ENCODE data around the gene CMBL.

The CMBL gene

DNA sequence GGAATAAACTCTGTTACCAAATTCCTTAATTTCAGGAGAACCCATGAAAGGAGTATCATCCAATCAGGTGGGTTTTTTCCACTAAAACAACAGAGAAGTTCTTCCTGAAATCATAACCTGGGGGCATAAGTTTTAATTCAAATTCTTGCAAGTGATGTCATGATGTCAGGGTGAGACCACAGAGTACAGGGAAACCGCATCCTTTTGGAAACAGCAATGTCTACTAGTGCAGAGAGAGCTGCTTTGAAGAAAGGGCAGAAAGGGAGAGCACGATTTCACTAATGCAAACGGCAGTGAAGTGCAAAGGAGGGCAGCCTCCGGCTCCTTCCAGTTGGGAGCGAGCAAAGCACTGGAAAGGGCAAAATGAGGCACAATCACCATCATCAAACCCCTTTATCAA is 20.6 kb upstream of the CMBL start:
- Histone ChIP-seq H3K9me3 (ENCODE audit: control extremely low read depth in 1 of 5, control insufficient read depth in 4 of 5, insufficient read depth in 2 of 5, low read depth in 1 of 5, low read length in 4 of 5) (no peaks in the 10 kb centered on the region), H3K27ac (ENCODE audit: insufficient read depth in 1 of 2, low read depth in 1 of 2, low read length in 2 of 2, poor library complexity in 1 of 2, severe bottlenecking in 2 of 2) (no peak overlapping the region), H3K27me3 (replicated peaks in 2 of 5; ENCODE audit: control insufficient read depth in 4 of 5, insufficient read depth in 5 of 5, low read length in 4 of 5) (peaks cover 0 to 25% (median 6%) of the 10 kb centered on the region in 5 experiments), H3K4me3 (ENCODE audit: control insufficient read depth in 1 of 7, extremely low read depth in 1 of 7, insufficient read depth in 4 of 7, low read depth in 2 of 7, low read length in 6 of 7) (no peak overlapping the region), H3K36me3 (ENCODE audit: control insufficient read depth in 4 of 4, insufficient read depth in 4 of 4, low read length in 3 of 4) (no peaks in the 10 kb centered on the region), H3K4me1 (ENCODE audit: control extremely low read depth in 1 of 4, control insufficient read depth in 4 of 4, insufficient read depth in 4 of 4, low read length in 3 of 4) (peaks cover 0 to 8% (median 6%) of the 10 kb centered on the region in 4 experiments)
- POLR2A ChIA-PET: no interaction called here
- 94% methylated on average over 3 of the region's 5 CpGs for WGBS (ENCODE audit: insufficient coverage)
- no peak for DNase-seq
- CTCF ChIA-PET: interaction anchor here (1.4 to 4.5 kb wide), 2 partner anchors 9 to 15 kb away, joined by 5 to 21 read pairs; no protein-coding TSS in a partner anchor

DNA sequence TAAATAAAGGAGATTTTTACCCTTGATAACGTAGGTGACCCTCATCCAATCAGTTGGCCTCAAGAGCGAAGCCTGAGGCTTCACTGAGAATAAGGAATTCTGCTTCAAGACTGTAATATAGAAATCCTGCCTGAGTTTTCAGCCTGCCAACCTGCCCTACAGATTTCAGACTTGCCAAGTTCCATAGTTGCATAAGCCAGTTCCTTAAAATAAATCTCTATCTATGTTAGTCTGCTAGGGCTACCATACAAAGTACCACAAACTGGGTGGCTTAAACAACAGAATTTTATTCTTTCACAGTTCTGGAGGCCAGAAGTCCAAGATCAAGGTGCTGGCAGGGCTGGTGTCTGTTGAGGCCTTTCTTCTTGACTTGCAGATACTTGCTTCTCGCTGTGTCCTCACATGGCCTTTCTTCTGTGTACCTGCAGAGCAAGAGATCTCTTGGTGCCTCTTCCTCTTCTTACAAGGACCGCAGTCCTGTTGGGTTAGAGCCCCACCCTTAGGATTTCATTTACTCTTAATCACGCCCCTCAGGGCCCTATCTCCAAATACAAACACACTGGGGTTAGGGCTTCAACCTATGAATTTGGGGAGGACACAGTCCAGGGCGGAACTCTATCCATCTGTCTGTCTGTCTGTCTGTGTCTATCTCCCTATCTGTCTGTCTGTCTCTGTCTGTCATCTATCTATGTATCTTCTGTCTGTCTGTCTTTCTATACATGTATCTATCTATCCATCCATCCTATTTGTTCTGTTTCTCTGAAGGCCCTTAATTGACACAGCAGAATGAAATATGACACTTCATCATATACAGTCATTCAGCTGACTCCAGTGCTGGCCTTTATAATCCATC is 17.0 kb upstream of the CMBL start:
- H3K9me3 ChIP-seq (ENCODE audit: control extremely low read depth in 1 of 5, control insufficient read depth in 4 of 5, insufficient read depth in 2 of 5, low read depth in 1 of 5, low read length in 4 of 5): no peaks in the 10 kb centered on the region

DNA sequence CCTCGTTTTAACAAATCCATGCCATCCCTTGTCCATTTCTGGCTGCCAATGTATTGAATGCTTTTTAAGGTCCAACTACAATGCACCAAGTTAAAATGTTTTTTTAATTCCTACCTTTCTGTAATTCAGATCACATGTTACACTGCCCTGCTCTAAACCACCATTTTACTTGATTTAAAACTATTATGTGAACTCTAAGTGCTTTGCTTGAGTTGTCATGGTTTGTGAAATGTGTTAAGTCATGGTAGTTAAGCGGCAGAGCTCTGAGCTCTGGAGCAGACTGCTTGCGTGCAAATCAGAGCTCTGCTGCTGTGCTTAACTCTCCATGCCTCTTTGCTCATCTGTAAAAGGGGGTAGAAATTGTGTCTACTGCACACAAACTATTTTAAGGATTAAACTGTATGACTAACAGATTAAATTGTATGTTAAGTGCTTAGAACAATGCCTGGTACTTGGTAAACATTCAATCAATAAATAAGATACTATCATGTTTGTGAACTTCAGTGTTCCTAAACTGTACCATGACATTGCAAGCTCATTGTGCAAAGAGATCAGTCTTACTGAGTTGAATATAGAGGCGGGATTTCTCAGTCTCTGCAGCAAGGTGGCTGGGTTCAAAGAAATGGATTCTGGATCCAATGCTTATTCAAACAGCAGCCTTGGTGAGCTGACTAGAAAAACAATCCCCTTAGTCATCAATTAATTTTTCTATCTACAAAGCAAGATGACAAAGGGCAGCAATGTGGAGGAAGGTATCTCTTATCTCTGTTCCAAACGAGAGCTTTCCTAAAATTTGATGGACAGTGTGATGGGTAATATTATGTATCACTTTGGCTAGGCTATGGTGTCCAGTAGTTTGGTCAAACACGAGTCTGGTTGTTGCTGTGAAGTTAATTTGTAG is 16.1 kb upstream of the CMBL start:
- peak in 2 of 3 donors; percentile 71 to 80 for DNase-seq
- ChIA-PET POLR2A (no interaction called here), CTCF (no interaction called here)
- peaks cover 0 to 2% (median 0%) of the 10 kb centered on the region in 4 experiments for H3K4me1 ChIP-seq (ENCODE audit: control extremely low read depth in 1 of 4, control insufficient read depth in 4 of 4, insufficient read depth in 4 of 4, low read length in 3 of 4)
- H3K4me3 ChIP-seq (ENCODE audit: control insufficient read depth in 1 of 7, extremely low read depth in 1 of 7, insufficient read depth in 4 of 7, low read depth in 2 of 7, low read length in 6 of 7): no peak overlapping the region
- WGBS (ENCODE audit: insufficient coverage): 69% methylated on average over 6 of the region's 6 CpGs
- no peaks in the 10 kb centered on the region for H3K27me3 ChIP-seq (replicated peaks in 2 of 5; ENCODE audit: control insufficient read depth in 4 of 5, insufficient read depth in 5 of 5, low read length in 4 of 5)
- no peak overlapping the region for H3K27ac ChIP-seq (ENCODE audit: insufficient read depth in 1 of 2, low read depth in 1 of 2, low read length in 2 of 2, poor library complexity in 1 of 2, severe bottlenecking in 2 of 2)
- H3K36me3 ChIP-seq (ENCODE audit: control insufficient read depth in 4 of 4, insufficient read depth in 4 of 4, low read length in 3 of 4): no peaks in the 10 kb centered on the region
- H3K9me3 ChIP-seq (ENCODE audit: control extremely low read depth in 1 of 5, control insufficient read depth in 4 of 5, insufficient read depth in 2 of 5, low read depth in 1 of 5, low read length in 4 of 5): no peaks in the 10 kb centered on the region

More for the DNA sequence above, 17.0 kb upstream of the CMBL start:
- Histone ChIP-seq H3K27ac (ENCODE audit: insufficient read depth in 1 of 2, low read depth in 1 of 2, low read length in 2 of 2, poor library complexity in 1 of 2, severe bottlenecking in 2 of 2) (no peak overlapping the region), H3K4me1 (ENCODE audit: control extremely low read depth in 1 of 4, control insufficient read depth in 4 of 4, insufficient read depth in 4 of 4, low read length in 3 of 4) (peaks cover 0 to 2% (median 0%) of the 10 kb centered on the region in 4 experiments), H3K27me3 (replicated peaks in 2 of 5; ENCODE audit: control insufficient read depth in 4 of 5, insufficient read depth in 5 of 5, low read length in 4 of 5) (no peaks in the 10 kb centered on the region), H3K36me3 (ENCODE audit: control insufficient read depth in 4 of 4, insufficient read depth in 4 of 4, low read length in 3 of 4) (no peaks in the 10 kb centered on the region), H3K4me3 (ENCODE audit: control insufficient read depth in 1 of 7, extremely low read depth in 1 of 7, insufficient read depth in 4 of 7, low read depth in 2 of 7, low read length in 6 of 7) (no peak overlapping the region)
- CTCF ChIA-PET: interaction anchor here (1.5 to 1.6 kb wide), 2 partner anchors 13 to 41 kb away, joined by 4 to 5 read pairs; no protein-coding TSS in a partner anchor
- POLR2A ChIA-PET: no interaction called here
- WGBS (ENCODE audit: insufficient coverage): 93% methylated on average over 5 of the region's 6 CpGs
- DNase-seq: no peak

DNA sequence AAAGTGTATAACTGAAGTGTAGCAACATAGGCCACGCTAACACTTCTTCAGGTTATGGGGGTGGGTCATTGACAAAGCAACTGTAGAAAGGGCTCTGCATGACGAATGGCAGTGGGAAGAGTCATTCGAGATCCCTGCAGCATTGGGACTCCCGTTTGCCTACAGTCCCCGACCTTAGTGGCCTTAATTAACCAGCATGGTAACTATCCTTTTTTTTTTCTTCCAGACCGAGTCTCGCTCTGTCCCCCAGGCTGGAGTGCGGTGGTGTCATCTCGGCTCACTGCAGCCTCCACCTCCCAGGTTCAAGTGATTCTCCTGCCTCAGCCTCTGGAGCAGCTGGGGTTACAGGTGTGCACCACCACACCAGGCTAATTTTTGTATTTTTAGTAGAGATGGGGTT is 14.2 kb upstream of the CMBL start:
- Histone ChIP-seq H3K36me3 (ENCODE audit: control insufficient read depth in 4 of 4, insufficient read depth in 4 of 4, low read length in 3 of 4) (no peaks in the 10 kb centered on the region), H3K4me1 (ENCODE audit: control extremely low read depth in 1 of 4, control insufficient read depth in 4 of 4, insufficient read depth in 4 of 4, low read length in 3 of 4) (peaks cover 0 to 2% (median 0%) of the 10 kb centered on the region in 4 experiments), H3K27ac (ENCODE audit: insufficient read depth in 1 of 2, low read depth in 1 of 2, low read length in 2 of 2, poor library complexity in 1 of 2, severe bottlenecking in 2 of 2) (no peak overlapping the region), H3K27me3 (replicated peaks in 2 of 5; ENCODE audit: control insufficient read depth in 4 of 5, insufficient read depth in 5 of 5, low read length in 4 of 5) (no peaks in the 10 kb centered on the region), H3K4me3 (ENCODE audit: control insufficient read depth in 1 of 7, extremely low read depth in 1 of 7, insufficient read depth in 4 of 7, low read depth in 2 of 7, low read length in 6 of 7) (no peak overlapping the region), H3K9me3 (ENCODE audit: control extremely low read depth in 1 of 5, control insufficient read depth in 4 of 5, insufficient read depth in 2 of 5, low read depth in 1 of 5, low read length in 4 of 5) (no peaks in the 10 kb centered on the region)
- CTCF ChIA-PET: no interaction called here
- no peak for DNase-seq
- 89% methylated on average over 9 of the region's 9 CpGs for WGBS (ENCODE audit: insufficient coverage)
- POLR2A ChIA-PET: no interaction called here

DNA sequence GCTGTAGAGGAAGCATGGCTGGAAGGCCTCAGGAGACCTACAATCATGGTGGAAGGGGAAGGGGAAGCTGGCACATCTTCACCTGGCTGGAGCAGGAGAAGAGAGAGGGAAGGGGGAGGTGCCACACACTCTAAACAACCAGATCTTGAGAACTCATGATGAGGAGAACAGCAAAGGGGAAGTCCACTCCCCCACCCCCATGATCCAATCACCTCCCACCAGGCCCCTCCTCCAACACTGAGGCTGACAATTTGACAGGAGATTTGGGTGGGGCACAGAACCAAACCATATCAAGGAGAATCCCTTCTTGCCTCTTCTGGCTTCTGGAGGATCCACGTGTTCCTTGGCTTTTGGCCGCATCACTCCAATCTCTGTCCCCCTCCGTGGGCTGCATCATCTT is 13.1 kb upstream of the CMBL start:
- DNase-seq: no peak
- Histone ChIP-seq H3K27me3 (replicated peaks in 2 of 5; ENCODE audit: control insufficient read depth in 4 of 5, insufficient read depth in 5 of 5, low read length in 4 of 5) (no peaks in the 10 kb centered on the region), H3K4me3 (ENCODE audit: control insufficient read depth in 1 of 7, extremely low read depth in 1 of 7, insufficient read depth in 4 of 7, low read depth in 2 of 7, low read length in 6 of 7) (no peak overlapping the region), H3K27ac (ENCODE audit: insufficient read depth in 1 of 2, low read depth in 1 of 2, low read length in 2 of 2, poor library complexity in 1 of 2, severe bottlenecking in 2 of 2) (no peak overlapping the region), H3K9me3 (ENCODE audit: control extremely low read depth in 1 of 5, control insufficient read depth in 4 of 5, insufficient read depth in 2 of 5, low read depth in 1 of 5, low read length in 4 of 5) (no peaks in the 10 kb centered on the region), H3K4me1 (ENCODE audit: control extremely low read depth in 1 of 4, control insufficient read depth in 4 of 4, insufficient read depth in 4 of 4, low read length in 3 of 4) (peaks cover 0 to 2% (median 0%) of the 10 kb centered on the region in 4 experiments), H3K36me3 (ENCODE audit: control insufficient read depth in 4 of 4, insufficient read depth in 4 of 4, low read length in 3 of 4) (no peaks in the 10 kb centered on the region)
- POLR2A ChIA-PET: no interaction called here
- CTCF ChIA-PET: interaction anchor here (1.3 kb wide), 1 partner anchor 9 kb away, joined by 3 read pairs; no protein-coding TSS in a partner anchor
- WGBS (ENCODE audit: insufficient coverage): 63% methylated on average over 3 of the region's 3 CpGs

DNA sequence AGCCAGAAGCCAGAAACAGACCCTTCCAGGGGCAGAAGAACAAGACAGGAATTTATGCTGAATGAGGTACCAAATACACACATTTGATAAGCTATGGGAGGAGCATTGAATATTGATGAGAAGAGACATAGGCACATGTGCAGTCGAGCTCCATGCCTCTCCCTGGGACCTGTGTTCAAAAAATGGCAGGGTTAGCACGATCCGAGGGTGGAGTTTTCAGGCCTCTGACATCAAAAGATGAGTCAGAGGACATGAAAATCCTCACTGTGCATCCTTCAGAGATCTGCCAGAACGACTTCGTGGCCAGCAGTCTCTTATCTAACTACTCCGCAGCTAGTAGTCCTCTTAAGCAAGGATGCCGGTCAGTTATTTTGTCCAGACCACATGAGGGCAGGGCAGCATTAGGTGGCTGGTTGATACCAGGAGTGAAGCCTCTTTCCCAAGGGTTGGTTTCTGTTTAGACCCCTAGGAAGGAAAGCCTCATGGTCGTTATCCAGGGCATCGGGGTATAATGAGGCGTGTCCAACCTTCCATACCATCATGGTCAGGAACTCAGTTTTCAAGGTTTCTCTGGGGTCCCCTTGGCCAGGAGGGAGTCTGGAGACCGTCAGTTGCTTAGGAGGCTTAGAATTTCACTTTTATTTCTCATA is 11.6 kb upstream of the CMBL start:
- no peak overlapping the region for H3K27ac ChIP-seq (ENCODE audit: insufficient read depth in 1 of 2, low read depth in 1 of 2, low read length in 2 of 2, poor library complexity in 1 of 2, severe bottlenecking in 2 of 2)
- no peaks in the 10 kb centered on the region for H3K27me3 ChIP-seq (replicated peaks in 2 of 5; ENCODE audit: control insufficient read depth in 4 of 5, insufficient read depth in 5 of 5, low read length in 4 of 5)
- CTCF ChIA-PET: interaction anchor here (1.0 to 1.5 kb wide), 3 partner anchors 10 to 37 kb away, joined by 3 to 5 read pairs (median 3); no protein-coding TSS in a partner anchor
- POLR2A ChIA-PET: interaction anchor here (1.1 kb wide), 1 partner anchor 34 kb away, joined by 3 read pairs; the partner anchor contains the start of gene MARCHF6
- no peak for DNase-seq
- WGBS (ENCODE audit: insufficient coverage): 100% methylated on average over 10 of the region's 11 CpGs
- H3K36me3 ChIP-seq (ENCODE audit: control insufficient read depth in 4 of 4, insufficient read depth in 4 of 4, low read length in 3 of 4): no peaks in the 10 kb centered on the region
- H3K4me3 ChIP-seq (ENCODE audit: control insufficient read depth in 1 of 7, extremely low read depth in 1 of 7, insufficient read depth in 4 of 7, low read depth in 2 of 7, low read length in 6 of 7): no peak overlapping the region
- H3K9me3 ChIP-seq (ENCODE audit: control extremely low read depth in 1 of 5, control insufficient read depth in 4 of 5, insufficient read depth in 2 of 5, low read depth in 1 of 5, low read length in 4 of 5): no peaks in the 10 kb centered on the region
- peaks cover 0 to 2% (median 0%) of the 10 kb centered on the region in 4 experiments for H3K4me1 ChIP-seq (ENCODE audit: control extremely low read depth in 1 of 4, control insufficient read depth in 4 of 4, insufficient read depth in 4 of 4, low read length in 3 of 4)

All from common myeloid progenitor, CD34-positive (primary cell).